Measurements from ENCODE around the gene COL5A1. TPM values are rescaled to one million over a fixed set of nuclear protein-coding genes. Genes with fewer than 3 reads are reported as not detected.

The COL5A1 gene
- total RNA-seq, 1 donor: 188 TPM

DNA sequence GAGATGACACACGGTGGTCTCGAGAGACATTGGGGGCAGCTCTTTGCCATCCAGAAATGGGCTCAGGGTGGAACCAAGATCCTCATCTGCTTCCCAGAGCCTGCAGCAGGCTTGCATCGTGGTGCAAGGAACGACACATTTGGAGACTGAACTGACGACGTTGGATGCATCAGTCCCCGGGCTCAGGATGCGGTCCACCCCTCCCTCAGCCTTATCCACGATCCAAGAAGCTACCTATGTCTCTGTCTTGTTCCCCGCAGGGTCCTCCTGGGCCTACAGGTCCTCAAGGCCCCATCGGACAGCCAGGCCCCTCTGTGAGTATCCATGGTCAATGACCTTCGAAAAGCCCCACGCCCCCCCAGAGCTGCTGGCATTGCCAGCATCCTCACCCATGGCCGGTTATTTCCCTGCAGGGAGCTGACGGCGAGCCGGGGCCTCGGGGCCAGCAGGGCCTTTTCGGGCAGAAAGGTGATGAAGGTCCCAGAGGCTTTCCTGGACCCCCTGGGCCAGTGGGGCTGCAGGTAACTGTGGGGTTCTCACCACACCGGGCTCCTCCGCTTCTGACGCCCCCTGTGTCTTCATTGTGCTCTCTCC lies 169.6 kb downstream of the COL5A1 start:
- no peak overlapping the region for H3K4me3 ChIP-seq (ENCODE audit: low read depth, low read length)
- TF ChIP-seq, protein P1, sequence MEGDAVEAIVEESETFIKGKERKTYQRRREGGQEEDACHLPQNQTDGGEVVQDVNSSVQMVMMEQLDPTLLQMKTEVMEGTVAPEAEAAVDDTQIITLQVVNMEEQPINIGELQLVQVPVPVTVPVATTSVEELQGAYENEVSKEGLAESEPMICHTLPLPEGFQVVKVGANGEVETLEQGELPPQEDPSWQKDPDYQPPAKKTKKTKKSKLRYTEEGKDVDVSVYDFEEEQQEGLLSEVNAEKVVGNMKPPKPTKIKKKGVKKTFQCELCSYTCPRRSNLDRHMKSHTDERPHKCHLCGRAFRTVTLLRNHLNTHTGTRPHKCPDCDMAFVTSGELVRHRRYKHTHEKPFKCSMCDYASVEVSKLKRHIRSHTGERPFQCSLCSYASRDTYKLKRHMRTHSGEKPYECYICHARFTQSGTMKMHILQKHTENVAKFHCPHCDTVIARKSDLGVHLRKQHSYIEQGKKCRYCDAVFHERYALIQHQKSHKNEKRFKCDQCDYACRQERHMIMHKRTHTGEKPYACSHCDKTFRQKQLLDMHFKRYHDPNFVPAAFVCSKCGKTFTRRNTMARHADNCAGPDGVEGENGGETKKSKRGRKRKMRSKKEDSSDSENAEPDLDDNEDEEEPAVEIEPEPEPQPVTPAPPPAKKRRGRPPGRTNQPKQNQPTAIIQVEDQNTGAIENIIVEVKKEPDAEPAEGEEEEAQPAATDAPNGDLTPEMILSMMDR (IDR thresholded peaks at IDR 0.05; ENCODE audit: insufficient read depth, low read length): no peak
- DNase-seq (ENCODE audit: low read depth): no peak

DNA sequence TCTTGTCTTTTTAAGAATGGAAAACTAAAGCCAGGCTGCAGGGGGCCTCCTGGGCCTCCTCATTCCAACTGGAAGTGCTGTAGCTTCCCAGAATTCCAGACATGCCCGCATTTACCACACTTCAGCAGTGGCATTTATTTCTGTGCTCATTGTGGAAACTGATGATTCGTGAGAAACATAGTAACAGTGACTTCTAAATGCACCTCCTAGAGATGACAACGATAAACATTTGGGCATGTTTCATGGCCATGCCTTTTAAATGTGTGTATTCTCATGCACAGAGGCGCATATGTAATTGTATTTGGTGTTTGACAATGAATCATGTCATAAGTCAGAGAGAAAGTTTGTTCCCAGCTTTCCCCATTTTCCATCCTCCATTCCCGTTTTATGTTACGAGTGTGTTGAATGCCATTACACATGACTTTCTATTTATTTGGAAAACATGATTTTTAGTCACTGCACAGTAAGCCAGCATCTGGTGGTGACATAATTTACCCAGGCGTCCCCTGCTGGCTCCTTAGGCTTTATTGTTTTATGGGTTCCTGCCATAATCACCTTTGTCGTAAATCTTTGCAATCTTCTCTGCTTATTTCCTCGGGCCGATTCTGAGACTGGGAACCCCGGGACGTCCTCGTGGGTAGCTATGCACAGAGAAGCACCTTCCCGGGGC lies 170.2 kb downstream of the COL5A1 start:
- no peak overlapping the region for H3K4me3 ChIP-seq (ENCODE audit: low read depth, low read length)
- peak; percentile 81 for DNase-seq (ENCODE audit: low read depth)
- TF ChIP-seq, protein P1 (IDR thresholded peaks at IDR 0.05; ENCODE audit: insufficient read depth, low read length): peak; percentile 8

DNA sequence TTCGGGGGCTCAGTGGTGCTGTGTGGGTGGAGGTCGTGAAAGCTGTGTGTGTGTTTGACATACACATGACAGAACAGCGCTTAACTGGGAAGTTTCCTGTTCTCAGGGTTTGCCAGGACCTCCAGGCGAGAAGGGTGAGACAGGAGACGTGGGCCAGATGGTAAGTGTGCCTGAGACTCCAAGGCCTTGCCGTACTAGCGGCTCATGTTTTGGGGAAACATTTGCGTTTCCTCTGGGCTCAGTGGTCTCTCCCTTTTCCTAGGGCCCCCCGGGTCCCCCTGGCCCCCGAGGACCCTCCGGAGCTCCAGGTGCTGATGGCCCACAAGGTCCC lies 170.7 kb downstream of the COL5A1 start:
- DNase-seq (ENCODE audit: low read depth): no peak
- TF ChIP-seq, protein P1 (IDR thresholded peaks at IDR 0.05; ENCODE audit: insufficient read depth, low read length): no peak
- no peak overlapping the region for H3K4me3 ChIP-seq (ENCODE audit: low read depth, low read length)

DNA sequence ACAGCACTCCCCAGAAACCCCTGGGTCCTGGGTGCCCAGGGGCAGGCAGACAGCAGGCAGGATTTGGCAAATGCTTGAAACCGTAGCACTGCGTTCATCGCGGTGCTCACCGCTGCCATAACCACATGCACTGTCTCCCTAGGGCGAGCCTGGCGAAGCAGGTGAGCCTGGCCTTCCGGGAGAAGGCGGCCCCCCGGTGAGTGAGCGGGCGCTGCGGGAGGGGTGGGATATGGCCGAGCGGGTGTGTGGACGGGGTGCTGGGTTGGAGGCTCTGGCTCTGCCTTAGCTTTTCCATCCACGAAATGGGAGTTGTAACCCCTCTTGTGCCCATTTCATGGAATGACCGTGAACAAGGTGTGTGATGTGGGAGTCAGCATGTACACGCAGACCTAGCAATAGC lies 172.2 kb downstream of the COL5A1 start:
- TF ChIP-seq, protein P1 (IDR thresholded peaks at IDR 0.05; ENCODE audit: insufficient read depth, low read length): no peak
- no peak for DNase-seq (ENCODE audit: low read depth)
- H3K4me3 ChIP-seq (ENCODE audit: low read depth, low read length): no peak overlapping the region

DNA sequence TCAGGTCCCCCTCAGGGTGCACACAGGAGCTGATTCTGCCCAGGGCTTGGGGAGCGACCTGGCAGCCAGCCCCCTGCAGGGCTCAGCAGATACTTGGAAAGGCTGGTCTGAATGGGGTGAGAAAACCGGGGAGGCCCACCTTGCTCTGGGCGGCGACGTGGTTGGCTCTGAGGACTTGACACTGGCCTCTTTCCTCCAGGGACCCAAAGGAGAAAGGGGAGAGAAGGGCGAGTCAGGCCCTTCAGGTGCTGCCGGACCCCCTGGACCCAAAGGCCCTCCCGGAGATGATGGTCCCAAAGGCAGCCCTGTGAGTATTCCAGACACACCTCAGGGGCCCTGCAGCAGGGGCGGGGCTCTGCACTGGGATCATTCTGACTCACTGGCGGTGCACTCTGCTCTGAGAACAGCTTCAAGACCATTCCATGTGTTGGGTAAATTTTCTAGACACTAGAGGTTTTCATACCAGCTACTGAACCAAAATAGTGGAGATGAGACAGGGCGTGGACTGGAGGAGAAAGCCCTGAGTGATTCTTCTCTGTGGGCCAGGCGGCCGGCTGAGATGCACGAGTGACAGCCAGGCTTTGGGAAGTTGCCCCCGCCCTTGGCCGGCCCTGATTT lies 173.1 kb downstream of the COL5A1 start:
- no peak overlapping the region for H3K4me3 ChIP-seq (ENCODE audit: low read depth, low read length)
- DNase-seq (ENCODE audit: low read depth): peak; percentile 68
- TF ChIP-seq, protein P1 (IDR thresholded peaks at IDR 0.05; ENCODE audit: insufficient read depth, low read length): no peak

DNA sequence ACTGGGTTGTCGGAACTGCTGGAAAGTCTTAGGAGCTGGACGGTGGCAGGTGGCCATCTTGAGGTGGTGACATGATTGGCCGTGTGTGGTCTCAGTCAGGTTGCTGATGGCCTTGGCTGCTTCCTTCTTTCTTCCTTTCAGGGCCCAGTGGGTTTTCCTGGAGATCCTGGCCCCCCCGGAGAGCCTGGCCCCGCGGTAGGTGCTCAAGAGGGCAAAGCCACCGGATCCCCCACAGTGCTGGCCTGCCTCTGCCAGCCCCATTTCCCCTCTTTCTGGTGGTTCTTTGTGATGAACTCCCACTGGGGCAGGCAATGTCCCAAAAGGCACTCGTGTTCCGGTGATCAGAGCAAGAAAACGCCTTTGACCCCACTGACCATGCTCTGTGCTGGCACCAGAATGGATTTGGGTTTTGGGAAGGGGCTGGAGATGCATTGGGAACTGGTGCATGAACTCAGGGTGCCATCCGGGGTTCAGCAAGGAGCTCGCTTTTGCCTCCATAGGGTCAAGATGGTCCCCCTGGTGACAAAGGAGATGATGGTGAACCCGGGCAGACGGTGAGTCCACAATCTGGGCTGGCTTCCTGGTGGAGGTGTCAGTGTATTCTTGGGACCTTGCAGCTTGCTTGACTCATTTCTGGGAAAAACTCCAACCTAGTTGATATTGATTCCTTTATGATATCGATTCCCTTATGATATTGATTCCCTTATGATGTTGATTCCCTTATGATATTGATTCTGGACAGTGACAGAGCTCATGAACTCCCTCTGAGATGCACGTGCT lies 174.0 kb downstream of the COL5A1 start:
- TF ChIP-seq, protein P1 (IDR thresholded peaks at IDR 0.05; ENCODE audit: insufficient read depth, low read length): no peak
- no peak for DNase-seq (ENCODE audit: low read depth)
- H3K4me3 ChIP-seq (ENCODE audit: low read depth, low read length): no peak overlapping the region
